HUES48 (cell line): ENCODE data around the gene ANO4.

Experiments used
- H3K27ac ChIP-seq: one replicate; pipeline ENCODE4 v1.7.0; 2013; ENCODE audit warnings: low read depth, low read length, inconsistent platforms
- H3K27me3 ChIP-seq: 2 replicates; pipeline ENCODE4 v1.6.1; 2013; ENCODE audit warnings: mild to moderate bottlenecking, low read length; ENCODE audit not compliant: control insufficient read depth, insufficient read depth
- H3K36me3 ChIP-seq: 2 replicates; pipeline ENCODE4 v1.6.1; 2013; ENCODE audit warnings: low read length; ENCODE audit not compliant: control insufficient read depth, insufficient read depth
- H3K4me1 ChIP-seq: 2 replicates; pipeline ENCODE4 v1.6.1; 2013; ENCODE audit warnings: mild to moderate bottlenecking, low read length; ENCODE audit not compliant: control insufficient read depth, insufficient read depth
- H3K4me3 ChIP-seq: 2 replicates; pipeline ENCODE4 v1.5.1; 2013; ENCODE audit warnings: mild to moderate bottlenecking, low read depth, low read length
- H3K9ac ChIP-seq: 2 replicates; pipeline ENCODE4 v1.6.1; 2013; ENCODE audit warnings: mild to moderate bottlenecking, low read depth, low read length, moderate library complexity
- H3K9me3 ChIP-seq: 2 replicates; pipeline ENCODE4 v1.6.1; 2013; ENCODE audit warnings: low read length; ENCODE audit not compliant: control insufficient read depth, insufficient read depth

The ANO4 gene

GRCh38 chr12:100871195-100871734 is 76.7 kb downstream of the ANO4 start:
- H3K36me3 ChIP-seq: no peaks in the 10 kb centered on the region
- H3K9me3 ChIP-seq: no peaks in the 10 kb centered on the region
- no peak overlapping the region for H3K9ac ChIP-seq
- no peaks in the 10 kb centered on the region for H3K4me1 ChIP-seq
- no peak overlapping the region for H3K4me3 ChIP-seq
- no peaks in the 10 kb centered on the region for H3K27me3 ChIP-seq
- no peak overlapping the region for H3K27ac ChIP-seq

- H3K9me3 ChIP-seq: no peaks in the 10 kb centered on the region
- no peaks in the 10 kb centered on the region for H3K4me1 ChIP-seq
- no peaks in the 10 kb centered on the region for H3K27me3 ChIP-seq
- no peak overlapping the region for H3K9ac ChIP-seq
- no peak overlapping the region for H3K27ac ChIP-seq
- no peaks in the 10 kb centered on the region for H3K36me3 ChIP-seq
- H3K4me3 ChIP-seq: no peak overlapping the region
Observed at GRCh38 chr12:100875156-100875555, 80.6 kb downstream of the ANO4 start.

- H3K27ac ChIP-seq: no peak overlapping the region
- no peaks in the 10 kb centered on the region for H3K27me3 ChIP-seq
- H3K4me3 ChIP-seq: no peak overlapping the region
- H3K36me3 ChIP-seq: no peaks in the 10 kb centered on the region
- H3K4me1 ChIP-seq: no peaks in the 10 kb centered on the region
- H3K9ac ChIP-seq: no peak overlapping the region
- no peaks in the 10 kb centered on the region for H3K9me3 ChIP-seq
Observed at GRCh38 chr12:100875771-100876170, 81.2 kb downstream of the ANO4 start.

GRCh38 chr12:100877776-100878175 is 83.2 kb downstream of the ANO4 start:
- Histone ChIP-seq H3K4me1 (no peaks in the 10 kb centered on the region), H3K9me3 (no peaks in the 10 kb centered on the region), H3K4me3 (no peak overlapping the region)

GRCh38 chr12:100895192-100895591 is 100.6 kb downstream of the ANO4 start:
- no peaks in the 10 kb centered on the region for H3K4me1 ChIP-seq

More at GRCh38 chr12:100877776-100878175, 83.2 kb downstream of the ANO4 start:
- no peaks in the 10 kb centered on the region for H3K36me3 ChIP-seq
- no peak overlapping the region for H3K9ac ChIP-seq
- H3K27me3 ChIP-seq: no peaks in the 10 kb centered on the region
- H3K27ac ChIP-seq: no peak overlapping the region

GRCh38 chr12:100896192-100896591 is 101.6 kb downstream of the ANO4 start:
- H3K4me1 ChIP-seq: no peaks in the 10 kb centered on the region
- H3K9me3 ChIP-seq: no peaks in the 10 kb centered on the region
- no peaks in the 10 kb centered on the region for H3K36me3 ChIP-seq
- H3K27me3 ChIP-seq: no peaks in the 10 kb centered on the region
- H3K9ac ChIP-seq: no peak overlapping the region
- H3K27ac ChIP-seq: no peak overlapping the region
- no peak overlapping the region for H3K4me3 ChIP-seq

More at GRCh38 chr12:100895192-100895591, 100.6 kb downstream of the ANO4 start:
- Histone ChIP-seq H3K27me3 (no peaks in the 10 kb centered on the region), H3K9me3 (no peaks in the 10 kb centered on the region), H3K9ac (no peak overlapping the region), H3K27ac (no peak overlapping the region), H3K36me3 (no peaks in the 10 kb centered on the region), H3K4me3 (no peak overlapping the region)

GRCh38 chr12:100897240-100897639 is 102.7 kb downstream of the ANO4 start:
- Histone ChIP-seq H3K27ac (no peak overlapping the region), H3K36me3 (no peaks in the 10 kb centered on the region), H3K27me3 (no peaks in the 10 kb centered on the region), H3K9ac (no peak overlapping the region), H3K9me3 (no peaks in the 10 kb centered on the region), H3K4me1 (no peaks in the 10 kb centered on the region), H3K4me3 (no peak overlapping the region)

- no peak overlapping the region for H3K9ac ChIP-seq
- H3K36me3 ChIP-seq: no peaks in the 10 kb centered on the region
- no peaks in the 10 kb centered on the region for H3K27me3 ChIP-seq
- H3K27ac ChIP-seq: no peak overlapping the region
- no peak overlapping the region for H3K4me3 ChIP-seq
- H3K4me1 ChIP-seq: no peaks in the 10 kb centered on the region
- no peaks in the 10 kb centered on the region for H3K9me3 ChIP-seq
Observed at GRCh38 chr12:100899301-100899700, 104.7 kb downstream of the ANO4 start.

GRCh38 chr12:100900808-100901207 is 106.2 kb downstream of the ANO4 start:
- H3K4me1 ChIP-seq: no peaks in the 10 kb centered on the region
- no peak overlapping the region for H3K9ac ChIP-seq
- H3K27ac ChIP-seq: no peak overlapping the region
- no peaks in the 10 kb centered on the region for H3K36me3 ChIP-seq
- H3K27me3 ChIP-seq: no peaks in the 10 kb centered on the region
- no peaks in the 10 kb centered on the region for H3K9me3 ChIP-seq
- H3K4me3 ChIP-seq: no peak overlapping the region

GRCh38 chr12:100901266-100901665 is 106.7 kb downstream of the ANO4 start:
- Histone ChIP-seq H3K36me3 (no peaks in the 10 kb centered on the region), H3K4me1 (no peaks in the 10 kb centered on the region), H3K9me3 (no peaks in the 10 kb centered on the region), H3K27ac (no peak overlapping the region), H3K27me3 (no peaks in the 10 kb centered on the region), H3K4me3 (no peak overlapping the region), H3K9ac (no peak overlapping the region)

GRCh38 chr12:100904270-100904669 is 109.7 kb downstream of the ANO4 start:
- Histone ChIP-seq H3K27me3 (no peaks in the 10 kb centered on the region), H3K9ac (no peak overlapping the region), H3K4me1 (no peaks in the 10 kb centered on the region), H3K4me3 (no peak overlapping the region), H3K36me3 (no peaks in the 10 kb centered on the region), H3K27ac (no peak overlapping the region), H3K9me3 (no peaks in the 10 kb centered on the region)

- Histone ChIP-seq H3K27me3 (no peaks in the 10 kb centered on the region), H3K36me3 (no peaks in the 10 kb centered on the region), H3K4me1 (no peaks in the 10 kb centered on the region), H3K27ac (no peak overlapping the region), H3K9ac (no peak overlapping the region), H3K9me3 (no peaks in the 10 kb centered on the region), H3K4me3 (no peak overlapping the region)
Observed at GRCh38 chr12:100908501-100908900, 113.9 kb downstream of the ANO4 start.
